Panc1 (cell line): ENCODE data around the gene RADX.

Source experiments
- CTCF ChIP-seq: fragments of 450-650 bp; IDR thresholded peaks from 2 replicates; pipeline ENCODE4 v1.5.1; 2017; ENCODE audit warnings: mild to moderate bottlenecking
- POLR2AphosphoS5 ChIP-seq: IDR thresholded peaks from 2 replicates; pipeline ENCODE4 v1.6.1; 2012; ENCODE audit warnings: mild to moderate bottlenecking, low read depth, low read length, moderate library complexity
- REST ChIP-seq, 2 experiments: IDR thresholded peaks; 2 replicates each; pipeline ENCODE4 v1.6.1; 2011 to 2012; ENCODE audit warnings: low read depth in 2 of 2, control low read depth in 1 of 2, low read length in 1 of 2, mild to moderate bottlenecking in 1 of 2, moderate library complexity in 1 of 2; ENCODE audit not compliant: insufficient read depth in 1 of 2
- SIN3A ChIP-seq: IDR thresholded peaks from 2 replicates; pipeline ENCODE4 v1.6.1; 2012; ENCODE audit warnings: low read depth, mild to moderate bottlenecking, low read length, moderate library complexity, borderline replicate concordance; ENCODE audit not compliant: insufficient read depth
- TCF7L2 ChIP-seq: IDR thresholded peaks from 2 replicates; pipeline ENCODE4 v1.6.1; 2011; ENCODE audit warnings: mild to moderate bottlenecking, low read depth, low read length, inconsistent platforms

GRCh38 chrX:106599411-106599810 is 12.4 kb upstream of the RADX start:
- TF ChIP-seq CTCF: no peak
- no peak for TF ChIP-seq POLR2AphosphoS5
- TF ChIP-seq SIN3A: no peak
- TF ChIP-seq TCF7L2: no peak
- no peak for TF ChIP-seq REST (IDR thresholded peaks at IDR 0.05; ENCODE audit: insufficient read depth in 1 of 2, low read depth in 2 of 2, low read length in 1 of 2)
